HG02588 (cell line): Measurements from ENCODE around the gene HRH3.

Source experiments
- ATAC-seq: cut with Tn5 transposase; IDR thresholded peaks from one replicate; pipeline ENCODE4 v1.9.1; 2021; ENCODE audit warnings: mild to moderate bottlenecking, moderate library complexity; ENCODE audit not compliant: unreplicated experiment

The HRH3 gene

DNA sequence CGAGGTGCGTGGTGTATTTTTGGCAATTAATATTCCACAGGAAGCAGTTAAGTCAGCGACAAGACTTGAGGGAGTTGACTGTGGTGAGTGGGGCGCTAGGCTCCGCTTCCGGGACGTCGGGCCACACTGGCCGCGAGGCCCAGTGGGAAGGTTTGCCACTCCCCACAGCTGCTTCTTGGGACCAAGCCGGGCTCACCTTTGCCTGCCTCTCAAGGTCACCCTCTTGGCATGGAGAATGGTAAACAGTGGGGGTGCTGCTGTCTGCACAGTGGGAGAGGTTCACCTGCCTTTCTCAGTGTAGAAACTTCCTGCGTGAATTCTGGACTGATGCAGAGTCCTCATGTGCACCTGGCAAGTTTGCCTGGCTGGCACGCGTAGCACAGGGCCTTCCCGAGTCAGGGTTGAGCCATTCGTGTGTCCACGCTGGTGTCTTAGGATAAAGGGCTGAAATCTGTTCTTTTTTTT is 24.6 kb upstream of the HRH3 start:
- ATAC-seq = no peak

DNA sequence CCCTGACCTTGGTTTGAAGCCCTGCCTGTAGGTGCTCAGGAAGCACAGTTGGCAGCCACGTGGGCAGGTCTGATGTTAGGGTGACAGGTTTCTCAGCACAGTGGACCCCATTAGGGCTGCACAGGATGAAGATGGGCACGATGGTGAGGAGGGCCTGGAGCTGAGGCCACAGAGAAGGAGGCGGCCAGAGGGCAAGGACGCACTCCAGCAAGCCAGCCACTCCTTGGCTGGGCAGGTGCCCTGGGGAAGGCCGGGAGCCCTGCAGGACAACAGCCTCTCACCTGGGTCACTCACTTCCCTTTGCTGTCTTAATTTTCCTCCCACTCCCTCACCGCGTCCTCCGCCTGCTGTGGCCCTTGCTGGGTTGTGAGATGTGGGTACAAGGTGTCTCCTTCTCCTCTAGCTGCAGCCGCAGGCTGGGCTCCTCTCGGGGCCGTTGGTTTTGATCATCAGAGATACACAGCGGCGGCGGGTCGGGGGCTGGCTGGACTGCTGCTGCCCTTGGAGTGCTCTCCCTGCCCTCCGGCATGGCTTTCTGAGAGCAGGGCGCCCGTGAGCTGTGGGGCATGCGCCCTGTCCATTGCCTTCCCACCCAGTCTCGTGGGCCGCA is 23.9 kb upstream of the HRH3 start:
- no peak for ATAC-seq

DNA sequence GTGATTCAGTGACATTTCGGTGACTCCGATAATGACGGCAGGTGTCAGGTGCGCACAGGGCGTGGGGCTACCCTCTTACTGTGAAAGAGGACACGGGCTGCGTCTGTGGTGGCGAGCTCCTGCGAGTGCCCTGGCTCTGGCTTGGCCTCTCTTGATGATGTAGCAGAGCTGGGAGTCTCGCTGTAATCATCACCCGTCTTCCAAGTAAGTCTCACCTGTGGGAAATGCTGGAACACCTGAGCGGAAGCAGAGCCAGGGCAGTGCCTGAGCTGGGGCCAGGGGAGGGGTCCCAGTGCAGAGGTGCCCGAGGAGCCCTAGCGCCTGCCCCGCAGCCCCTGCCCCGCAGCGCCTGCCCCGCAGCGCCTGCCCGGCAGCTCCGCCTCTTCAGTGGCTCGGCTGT is 23.0 kb upstream of the HRH3 start:
- no peak for ATAC-seq

DNA sequence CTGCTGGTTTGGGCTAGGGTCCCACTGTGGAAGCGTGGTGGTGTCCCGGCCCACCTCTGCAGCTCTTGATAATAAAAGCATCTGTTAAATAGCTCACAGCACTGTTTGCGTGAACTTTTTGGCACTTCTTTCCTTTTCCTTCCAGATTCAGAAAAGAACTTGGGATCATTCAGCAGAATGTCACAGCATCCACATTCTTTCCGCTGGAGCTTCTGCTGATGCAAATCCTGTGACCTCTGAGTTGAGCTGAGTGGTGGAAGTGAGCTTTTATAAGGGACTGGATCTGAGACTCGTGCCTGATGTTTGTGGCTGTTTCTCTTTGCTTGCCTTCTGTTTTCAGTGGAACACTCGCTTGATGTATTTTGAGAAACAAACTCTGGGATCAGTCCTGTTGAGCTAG is 22.1 kb upstream of the HRH3 start:
- ATAC-seq = no peak

DNA sequence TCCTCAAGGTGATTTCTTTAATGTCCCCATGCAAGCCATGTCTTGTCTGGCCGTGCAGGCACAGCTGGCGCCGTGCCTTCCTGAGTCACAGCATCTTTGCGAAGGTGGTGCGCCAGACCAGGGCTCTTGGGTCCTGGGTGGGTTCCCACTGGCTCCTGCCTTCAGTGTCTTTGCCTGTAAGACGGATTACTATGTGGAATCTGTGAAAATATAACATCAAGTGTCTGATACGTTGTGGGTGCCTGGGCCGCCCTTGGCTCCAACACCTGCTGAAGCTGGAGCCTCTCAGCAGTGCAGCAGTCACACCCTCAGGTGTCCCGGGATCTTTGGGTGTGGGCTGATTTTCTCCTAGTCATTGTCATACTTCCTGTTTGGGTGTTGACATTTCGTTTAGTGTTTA is 21.4 kb upstream of the HRH3 start:
- ATAC-seq = no peak

DNA sequence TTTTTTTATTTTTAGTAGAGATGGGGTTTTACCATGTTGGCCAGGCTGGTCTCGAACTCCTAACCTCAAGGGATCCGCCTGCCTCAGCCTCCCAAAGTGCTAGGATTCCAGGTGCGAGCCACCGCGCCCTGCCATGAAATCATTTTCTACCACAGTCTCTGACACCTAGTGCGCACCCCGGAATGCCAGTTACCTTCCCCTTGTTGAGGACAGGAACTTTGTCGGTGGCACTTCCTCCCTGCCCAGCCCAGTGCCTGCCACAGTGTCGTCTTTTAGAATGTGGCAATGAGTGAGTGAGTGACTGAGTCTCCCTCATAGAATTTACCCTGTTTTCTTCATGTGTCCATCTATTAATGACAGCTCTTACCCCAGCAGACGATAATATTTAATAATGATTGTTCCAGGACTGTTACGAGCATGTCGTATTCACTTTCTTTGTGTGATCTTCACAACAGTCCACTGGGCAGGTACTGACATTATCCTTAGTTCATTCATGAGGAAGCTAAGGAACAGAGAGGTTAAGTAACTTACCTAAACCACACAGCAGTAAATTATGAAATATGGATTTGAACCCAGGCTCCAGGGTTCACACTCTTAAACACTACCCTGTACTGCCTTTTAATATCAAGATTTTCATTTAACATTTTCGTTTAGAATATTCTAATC is 20.1 kb upstream of the HRH3 start:
- no peak for ATAC-seq

DNA sequence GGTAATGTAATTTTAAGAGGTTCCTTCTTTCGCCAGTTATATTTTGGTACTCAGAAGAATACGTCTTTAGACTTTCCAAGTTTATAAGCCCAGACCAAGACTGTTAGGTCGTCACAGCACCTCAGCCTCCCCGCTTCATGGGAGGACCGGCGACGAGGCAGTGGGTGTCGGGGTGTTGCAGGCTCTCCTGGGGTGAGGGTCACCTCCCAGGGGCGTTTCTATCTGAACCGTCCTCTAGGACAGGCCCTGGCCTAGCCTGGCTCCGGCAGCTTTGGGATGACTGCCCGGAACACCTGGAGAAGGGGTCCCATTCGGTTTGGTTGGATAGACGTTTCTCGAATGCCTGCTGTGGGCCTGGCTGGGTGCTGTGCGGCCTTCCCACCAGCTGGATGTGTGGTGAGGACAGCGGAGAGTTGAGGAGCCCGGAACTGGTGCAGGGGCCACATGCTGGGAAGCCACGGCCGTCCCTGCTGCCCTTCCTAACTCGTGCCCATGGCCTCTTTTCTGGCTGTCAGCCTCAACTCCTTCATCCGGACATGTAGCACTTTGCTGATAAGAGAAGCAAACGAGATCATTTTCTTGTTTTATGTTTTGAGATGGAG is 19.3 kb upstream of the HRH3 start:
- no peak for ATAC-seq

DNA sequence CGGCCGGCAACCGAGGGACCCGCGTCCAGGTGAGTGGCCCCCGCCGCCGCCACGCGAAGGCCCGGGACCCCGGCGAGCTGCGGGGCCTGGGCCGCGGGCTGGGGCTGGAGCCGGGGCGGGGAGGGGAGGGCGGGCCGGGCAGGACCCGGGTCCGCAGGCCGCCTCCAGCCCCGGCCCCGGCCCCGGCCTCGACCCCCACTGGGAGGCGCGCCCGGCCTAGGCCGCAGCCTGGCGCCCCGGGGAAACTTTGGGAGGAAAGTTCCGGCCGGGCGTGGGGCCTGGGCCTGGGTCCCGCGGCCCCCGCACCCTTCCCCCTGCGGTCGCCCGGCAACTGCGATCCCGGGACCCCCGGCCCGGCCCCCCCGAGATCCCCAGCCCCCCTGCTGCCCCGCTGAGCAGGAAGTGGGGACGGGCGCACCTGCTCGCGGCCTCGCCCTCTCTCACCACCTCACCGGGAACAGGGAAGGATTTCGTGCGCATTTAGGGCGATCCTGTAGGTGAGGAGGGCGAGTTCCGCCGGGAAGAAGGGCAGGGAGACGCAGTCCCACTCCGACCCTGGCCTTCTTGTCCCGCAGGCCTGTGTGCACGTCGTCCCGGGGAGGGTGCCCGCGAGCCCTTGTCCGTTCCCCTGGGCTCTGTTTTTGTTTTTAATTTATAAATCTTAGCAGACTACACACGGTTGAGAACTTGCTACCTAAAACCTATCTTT is 18.6 kb upstream of the HRH3 start:
- peak; percentile 7 for ATAC-seq

DNA sequence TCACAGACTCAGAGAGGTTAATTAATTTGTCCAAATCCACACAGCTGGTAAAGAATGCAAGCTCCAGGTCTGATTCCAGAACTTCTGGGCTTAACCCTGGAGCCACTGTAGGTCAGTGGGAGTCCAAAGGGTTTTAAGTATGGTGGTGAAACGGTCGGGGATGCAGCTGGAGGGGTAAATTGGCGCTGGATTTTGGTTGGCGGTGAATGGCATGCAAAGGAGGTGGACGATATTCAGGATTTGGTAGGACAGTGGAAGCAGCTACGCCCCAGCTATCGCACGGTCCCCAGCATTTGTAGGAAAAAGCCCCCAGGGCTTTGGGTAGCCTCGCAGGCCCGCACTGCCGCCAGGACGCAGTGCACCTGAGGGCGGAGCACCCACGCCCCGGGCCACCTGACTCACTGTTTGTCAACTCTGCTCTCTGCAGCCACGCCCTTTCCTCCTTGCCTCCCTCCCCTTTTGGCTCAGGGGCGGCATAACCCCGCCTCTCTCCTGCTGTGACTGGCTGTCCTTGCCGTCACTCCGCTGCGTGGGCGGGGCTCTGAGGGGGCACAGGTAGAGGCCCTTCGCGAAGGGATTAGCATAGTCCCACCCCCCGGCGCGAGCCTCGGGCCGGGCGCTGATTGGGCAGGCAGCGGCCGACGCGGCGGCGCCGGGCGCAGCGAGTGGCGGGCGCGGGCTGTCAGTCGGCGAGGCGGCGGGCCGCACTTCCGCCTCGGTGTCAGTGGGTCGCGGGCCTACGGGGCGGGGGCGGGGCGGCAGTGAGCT is 17.9 kb upstream of the HRH3 start, which contains the start of gene OSBPL2:
Gene OSBPL2 (plus strand): TSS at position 721 of the 768 bp plus-strand sequence. CDS start 17,664 bp downstream, outside the sequence.
- peak; percentile 97 for ATAC-seq

DNA sequence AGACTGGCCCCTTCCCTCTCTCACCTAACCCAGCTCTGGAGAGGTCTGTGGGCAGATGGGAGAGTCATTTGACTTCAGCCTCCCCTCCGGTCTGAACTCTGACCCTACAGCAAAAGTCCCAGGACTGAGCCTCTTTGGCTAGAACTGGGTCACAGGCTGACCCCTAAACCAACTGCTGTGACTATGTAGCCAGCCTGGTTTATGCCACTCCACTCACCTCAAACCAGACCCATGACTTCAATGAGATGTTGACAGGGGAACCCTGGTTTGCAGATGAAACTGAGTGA is 17.4 kb upstream of the HRH3 start:
- no peak for ATAC-seq

DNA sequence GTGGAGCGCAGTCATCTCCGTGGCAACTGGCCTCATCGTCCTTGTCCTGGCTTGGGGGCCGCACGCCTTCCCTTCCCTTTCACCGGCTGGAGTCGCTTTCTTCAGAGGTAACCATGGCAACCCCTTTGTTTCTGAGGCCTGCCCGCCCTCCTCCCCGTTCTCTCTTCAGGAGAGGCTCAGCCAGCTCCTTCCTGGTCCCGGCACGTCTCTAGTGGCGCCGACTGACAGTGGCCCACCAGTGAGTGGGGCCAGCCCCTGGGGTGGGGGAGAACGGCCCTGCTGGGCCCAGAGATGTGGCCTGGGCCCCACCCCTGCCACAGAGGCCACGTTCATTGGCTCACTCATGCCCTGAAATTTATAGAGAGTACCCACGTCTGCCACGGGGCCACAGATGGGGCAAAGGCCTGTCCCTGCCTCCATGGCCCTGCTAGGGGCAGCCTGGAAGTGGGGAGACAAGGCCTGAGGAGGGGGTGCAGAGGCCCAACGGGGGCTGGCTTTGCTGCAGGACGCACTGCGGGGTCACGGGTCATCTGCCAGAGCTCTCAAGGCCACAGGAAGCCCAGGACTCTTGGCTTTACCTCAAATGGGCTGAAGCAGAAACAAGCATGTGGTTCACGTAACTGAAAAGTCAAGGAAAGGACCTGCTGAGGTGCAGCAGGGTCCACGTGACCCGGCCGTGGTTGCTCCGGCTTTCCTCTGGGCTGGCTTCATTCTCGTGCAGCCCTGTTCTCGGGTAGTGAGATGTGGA is 16.9 kb upstream of the HRH3 start:
- ATAC-seq = no peak

DNA sequence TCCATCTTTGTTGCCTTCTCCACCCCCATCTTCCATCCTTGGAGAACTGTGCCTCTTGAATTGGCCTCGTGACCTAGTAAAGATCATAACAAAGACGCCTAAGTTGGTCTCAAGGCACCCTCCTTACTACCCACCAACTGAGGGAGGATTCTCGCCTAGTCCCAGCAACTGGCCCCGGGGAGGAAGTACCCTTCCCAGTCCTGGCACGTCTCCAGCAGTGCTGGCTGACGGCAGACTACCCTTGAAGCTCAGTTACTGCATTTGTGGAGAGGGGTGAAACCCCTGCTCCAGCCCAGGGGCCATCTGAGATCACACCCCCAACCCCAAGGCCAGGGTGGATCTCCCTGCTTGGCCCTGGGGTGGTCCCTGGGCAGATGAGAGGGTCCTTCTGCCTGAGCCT is 16.1 kb upstream of the HRH3 start:
- ATAC-seq = no peak

DNA sequence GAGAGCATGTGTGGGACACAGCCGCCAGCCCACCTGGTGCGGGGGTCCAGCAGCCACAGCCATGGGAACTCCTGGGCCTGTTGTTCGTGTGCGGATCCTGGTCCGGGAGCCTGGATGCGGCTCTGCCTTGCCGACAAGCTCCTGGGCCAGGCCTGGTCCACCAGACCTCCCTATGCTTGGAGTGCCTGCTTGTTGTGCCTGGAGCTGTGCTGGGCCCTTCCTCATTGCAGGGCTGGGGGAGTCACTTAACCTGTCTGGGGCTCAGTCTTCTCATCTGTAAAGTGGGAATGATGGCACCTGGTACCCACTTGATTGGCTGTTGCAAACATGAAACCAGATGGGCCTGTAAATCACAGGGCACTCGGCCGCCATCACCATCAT is 15.7 kb upstream of the HRH3 start:
- ATAC-seq = no peak

DNA sequence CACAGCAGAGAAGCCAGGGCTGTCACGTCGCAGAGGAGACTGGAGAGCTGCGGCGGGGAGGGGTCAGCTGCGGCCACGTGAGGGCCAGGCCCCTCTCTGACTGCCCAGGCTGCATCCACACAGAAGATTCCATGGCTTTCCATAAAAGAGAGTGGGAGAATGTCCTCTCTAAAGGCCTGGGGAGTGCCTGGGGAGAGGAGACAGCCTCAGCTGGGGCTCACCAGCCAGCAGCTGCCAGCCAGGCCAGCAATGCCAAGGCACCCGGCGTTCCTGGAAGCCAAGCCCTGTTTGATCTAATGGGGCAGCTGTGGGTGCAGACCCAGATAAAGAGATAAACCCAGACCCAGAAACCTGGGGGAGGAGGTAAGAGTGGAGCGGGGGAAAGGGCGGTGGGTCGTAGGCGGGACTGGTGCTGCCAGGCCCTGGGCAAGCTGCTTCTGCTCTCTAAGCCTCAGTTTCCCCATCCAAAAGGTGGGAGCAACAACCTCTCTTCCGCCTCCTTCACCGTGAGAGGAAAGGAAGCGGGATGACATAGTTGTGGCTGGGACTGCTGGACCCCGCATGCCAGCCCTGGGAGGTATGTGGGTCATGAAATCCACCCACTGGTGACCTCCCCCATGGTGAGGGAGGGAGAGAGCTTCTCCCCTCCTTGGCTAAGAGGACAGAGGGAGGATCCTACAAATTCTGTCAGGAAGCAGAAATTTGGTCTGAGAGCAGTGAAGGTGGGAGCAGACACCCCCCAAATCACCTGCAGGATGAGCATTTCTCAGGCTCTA is 15.1 kb upstream of the HRH3 start:
- ATAC-seq = no peak

DNA sequence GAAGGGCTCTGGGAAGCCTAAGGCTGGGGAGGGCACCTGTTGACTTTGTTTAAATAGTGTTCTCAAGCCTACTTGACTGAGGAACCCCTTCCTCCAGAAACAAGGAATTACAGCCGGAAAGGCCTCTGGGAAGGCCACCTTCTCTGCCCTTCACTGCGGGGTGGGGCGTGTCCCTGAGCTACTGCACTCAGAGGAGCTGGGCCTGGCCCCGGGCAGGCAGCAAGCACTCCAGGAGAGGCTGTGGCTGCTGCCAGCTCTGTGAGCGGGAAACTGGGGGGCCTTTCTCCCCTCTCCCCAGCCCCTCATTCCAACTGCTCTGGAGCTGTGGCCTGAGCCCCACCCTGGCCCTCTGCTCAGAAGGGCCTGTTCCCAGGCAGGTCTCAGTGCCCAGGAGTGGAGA is 14.3 kb upstream of the HRH3 start:
- ATAC-seq = no peak

DNA sequence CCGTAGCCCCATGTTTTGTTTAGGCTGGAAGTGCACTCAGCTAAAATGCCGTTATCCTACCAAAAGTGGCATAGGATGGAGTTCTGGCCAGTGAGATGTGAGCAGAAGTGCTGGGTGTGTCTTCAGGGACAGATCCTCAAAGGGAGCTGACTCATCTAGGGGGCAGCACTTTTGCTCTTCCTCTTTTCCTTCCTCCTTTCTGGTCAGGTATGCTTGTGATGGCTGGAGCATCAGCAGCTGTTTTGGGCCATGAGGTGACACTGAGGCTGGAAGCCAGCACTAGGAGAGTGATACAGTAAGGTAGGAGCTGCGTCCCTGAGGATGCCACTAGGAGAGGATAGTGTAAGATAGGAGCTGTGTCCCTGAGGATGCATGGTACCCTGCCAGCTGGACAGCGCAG is 13.6 kb upstream of the HRH3 start:
- no peak for ATAC-seq

DNA sequence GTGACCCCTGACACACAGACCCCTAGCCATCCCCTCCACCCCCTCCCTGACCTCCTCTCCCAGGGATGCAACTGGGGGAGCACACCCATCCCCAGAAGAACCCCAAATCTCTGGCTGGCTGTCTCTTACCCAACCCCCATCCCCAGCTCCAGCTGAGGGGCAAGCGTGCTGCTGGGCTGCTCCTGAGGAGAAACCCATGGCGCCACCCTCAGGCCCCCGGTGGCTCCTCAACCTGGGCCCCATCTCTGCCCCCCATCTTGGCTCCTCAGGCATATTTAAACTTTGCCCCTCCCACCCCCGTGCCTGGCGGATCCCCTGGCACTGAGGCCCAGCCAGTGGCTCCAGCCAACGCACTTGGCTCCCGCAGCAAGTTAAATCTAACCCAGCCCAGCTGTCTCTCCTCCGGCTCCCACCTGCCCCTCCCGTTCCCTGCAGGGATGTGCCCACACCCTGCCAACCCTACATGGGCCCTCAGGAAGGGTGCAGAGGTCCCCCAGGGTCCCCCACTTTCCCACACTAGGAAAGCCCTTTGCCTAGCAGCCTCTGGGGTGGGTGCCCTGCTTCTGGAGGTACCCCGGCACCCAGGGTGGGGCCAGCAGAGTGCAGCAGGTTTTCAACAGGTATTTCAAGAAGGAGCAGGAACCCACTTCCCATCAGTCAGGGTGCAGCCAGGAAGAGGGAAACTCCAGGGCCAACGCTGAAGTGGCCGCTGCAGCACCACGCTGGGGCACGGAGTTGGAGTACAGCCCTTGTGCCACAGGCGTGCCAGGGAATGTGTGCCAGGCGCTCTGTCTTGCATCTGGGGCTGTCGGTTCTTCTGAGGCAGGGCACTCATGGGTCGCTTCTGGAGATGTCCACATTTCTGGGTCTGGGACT is 12.9 kb upstream of the HRH3 start:
- ATAC-seq = no peak

DNA sequence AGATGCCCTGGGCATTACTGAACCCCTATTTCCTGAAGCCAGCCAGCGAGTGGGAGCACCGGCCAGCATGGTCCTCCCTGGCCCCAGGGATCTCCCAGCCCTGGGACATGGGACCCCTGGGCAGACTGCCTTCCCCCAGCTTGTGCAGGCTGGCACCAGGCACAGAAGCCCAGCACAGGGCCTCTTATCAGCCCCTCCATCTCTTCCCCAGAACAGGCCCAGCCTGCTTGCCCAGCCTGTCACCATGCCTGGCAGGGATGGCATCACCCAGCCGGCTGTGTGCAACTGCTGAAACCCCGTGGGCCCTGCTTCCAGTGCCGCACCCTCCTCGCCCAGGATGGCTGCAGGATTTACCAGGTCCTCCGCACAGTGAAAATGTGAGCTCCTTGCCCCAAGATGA is 12.1 kb upstream of the HRH3 start:
- no peak for ATAC-seq

DNA sequence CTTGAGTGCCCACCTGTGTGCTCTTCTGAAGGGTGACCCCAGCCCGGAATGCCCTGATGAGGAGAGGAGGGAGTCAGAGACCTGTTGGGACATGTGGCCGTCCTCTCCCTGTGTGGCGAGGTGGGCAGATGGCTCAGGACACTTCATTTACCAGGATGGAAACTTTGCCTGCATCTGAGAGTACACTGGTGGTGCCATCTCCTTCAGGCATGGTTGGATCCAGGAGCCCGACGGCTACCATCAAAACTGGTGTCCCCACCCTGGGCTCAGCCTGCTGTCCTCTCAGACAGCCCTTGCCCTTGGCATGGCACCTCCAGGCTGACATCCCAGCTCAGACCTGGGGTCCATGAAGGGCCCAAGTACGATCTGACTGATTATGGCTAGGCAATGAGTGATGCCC is 11.2 kb upstream of the HRH3 start:
- no peak for ATAC-seq
